ENCODE measurements around the gene NPTX1.

DNA sequence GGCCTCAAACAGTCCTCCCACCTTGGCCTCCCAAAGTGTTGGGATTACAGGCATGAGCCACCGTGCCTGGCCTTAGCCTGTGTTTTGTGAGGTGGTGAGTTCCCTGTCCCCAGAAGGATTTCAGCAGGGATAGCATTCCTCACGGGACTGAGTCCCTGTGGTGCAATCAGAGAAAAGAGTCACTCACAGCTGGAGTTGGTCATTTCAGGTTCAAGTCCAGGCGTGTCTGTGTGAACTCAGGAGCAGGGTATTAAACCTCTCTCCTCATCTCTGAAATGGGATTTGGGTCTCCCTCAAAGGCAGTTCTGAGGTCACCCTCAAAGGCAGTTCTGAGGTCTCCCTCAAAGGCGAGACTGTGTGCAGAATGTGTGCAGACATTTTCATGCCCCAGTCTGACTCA, 28.6 kb downstream of the NPTX1 start:
- TF ChIP-seq KDM2B (CRISPR knock-in tag; IDR thresholded peaks at IDR 0.05) (no peak), POLR2A (conservative IDR thresholded peaks at IDR 0.05) (no peak), GATA2 (CRISPR knock-in tag; IDR thresholded peaks at IDR 0.05) (no peak), BRF1 (IDR thresholded peaks at IDR 0.05; ENCODE audit: borderline replicate concordance, extremely low read depth, insufficient read length) (no peak), EP300 (IDR thresholded peaks at IDR 0.05; ENCODE audit: low read length) (no peak), NR2F6 (CRISPR knock-in tag; IDR thresholded peaks at IDR 0.05) (no peak)
